Daoy (cell line): ENCODE measurements around the gene GABRB1. TPM values are rescaled to one million over a fixed set of nuclear protein-coding genes. Genes with fewer than 3 reads are reported as not detected.

Experiments used
- DNase-seq: peaks from one replicate; pipeline ENCODE4 v3.0.0-alpha.2; 2015; ENCODE audit warnings: low read depth
- total RNA-seq: library from RNA; depleted of rRNA; stranded (reverse); fragments of >200 nt; shearing (Covaris generic); gene quantifications from 2 replicates; pipeline ENCODE4 v1.2.3, GENCODE V29; 2014

GABRB1 gene
- total RNA-seq, 1 experiment from 2014 or later, result 3.3 TPM

DNA sequence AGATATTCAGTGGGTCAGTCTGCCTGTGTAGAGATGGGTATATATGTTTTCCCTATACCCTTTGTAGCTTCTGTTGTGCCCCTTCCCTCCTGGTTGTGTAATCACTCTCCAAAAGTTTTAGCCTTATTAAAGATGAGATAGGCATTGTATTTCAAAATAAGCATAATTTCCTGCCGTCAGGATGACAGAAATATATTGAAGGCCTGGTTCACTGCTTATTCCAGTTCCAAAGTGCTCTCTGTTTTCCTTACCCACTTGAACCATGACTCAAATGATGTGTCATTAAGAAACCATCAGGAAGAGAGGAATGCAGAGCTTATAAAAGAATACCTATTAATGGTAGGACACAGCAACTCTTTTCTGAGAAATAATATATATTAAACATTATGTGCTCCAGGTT, 178.5 kb downstream of the GABRB1 start:
- DNase-seq, result peak; percentile 52

DNA sequence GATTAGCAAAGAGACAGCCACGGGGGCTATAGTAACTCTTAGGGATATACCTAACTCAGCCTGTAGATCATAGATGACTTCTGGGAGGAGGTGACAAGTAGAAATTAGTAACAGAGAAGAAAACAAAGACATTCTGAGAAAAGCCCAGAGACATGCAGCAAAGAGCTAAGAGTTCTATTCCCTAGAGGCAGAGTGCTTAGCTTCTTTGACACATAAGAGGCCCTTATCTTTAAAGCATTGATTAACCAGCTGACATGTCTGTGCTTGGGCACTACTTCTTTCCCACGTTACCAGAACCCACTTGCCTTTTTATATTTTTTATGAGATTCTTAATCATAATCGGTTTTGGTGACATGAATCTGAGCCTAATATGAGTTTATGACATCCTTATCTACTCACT, 179.5 kb downstream of the GABRB1 start:
- DNase-seq, result no peak

DNA sequence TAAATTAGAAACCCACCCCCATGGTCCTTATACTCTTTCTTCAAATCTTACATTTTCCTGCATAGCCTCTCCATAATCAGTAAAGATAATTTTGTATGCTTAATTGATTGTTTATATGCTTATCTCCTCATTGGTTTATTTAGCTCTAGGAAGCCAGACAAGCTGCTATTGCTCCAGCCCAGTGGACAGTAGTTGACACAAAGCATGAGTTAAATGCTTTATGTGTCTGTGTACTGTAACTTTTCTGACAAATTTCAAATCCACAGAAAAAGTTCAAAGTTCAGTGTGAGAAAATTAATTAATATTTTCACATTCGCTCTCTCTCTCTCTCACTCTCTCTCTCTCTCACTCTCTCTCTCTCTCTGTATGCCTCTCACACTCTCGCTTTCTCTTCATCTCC, 181.7 kb downstream of the GABRB1 start:
- no peak for DNase-seq

DNA sequence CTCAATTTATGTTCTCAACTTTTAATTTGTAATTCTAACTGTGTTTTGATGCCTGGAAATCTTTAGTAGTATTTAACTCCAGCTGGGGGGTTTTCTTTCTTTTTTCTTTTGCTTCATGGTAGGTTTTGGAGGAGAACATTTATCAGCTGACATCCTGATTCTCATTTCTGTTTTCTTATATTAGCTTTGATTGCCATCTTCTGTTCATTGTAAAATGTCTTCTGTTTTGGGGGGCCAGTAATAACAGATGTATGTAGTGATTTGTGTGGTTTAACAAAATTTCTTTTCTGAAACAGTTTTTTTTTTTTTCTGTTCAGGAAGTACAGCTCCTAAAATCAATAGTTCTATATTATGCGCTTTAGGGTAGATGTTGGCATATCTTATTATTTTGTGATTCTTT, 182.2 kb downstream of the GABRB1 start:
- DNase-seq, result no peak

DNA sequence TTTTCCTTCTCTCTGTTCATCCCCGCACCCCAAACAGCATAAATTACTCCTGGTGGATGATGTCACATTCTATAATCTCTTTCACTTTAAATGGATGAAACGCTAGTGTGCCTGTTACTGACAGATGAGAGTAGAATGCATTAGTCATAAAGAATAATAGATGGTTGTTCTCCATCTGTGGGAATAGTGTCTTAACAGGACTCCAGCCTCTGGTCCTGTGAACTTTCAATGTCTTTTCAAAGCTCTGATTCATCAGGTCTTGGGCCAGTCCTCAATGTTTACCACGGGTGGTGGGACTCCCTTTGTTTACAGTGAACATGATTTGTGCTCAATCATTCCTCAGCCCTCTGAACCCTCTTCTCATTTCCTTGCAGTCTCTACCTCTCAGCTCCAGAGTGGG, 182.6 kb downstream of the GABRB1 start:
- peak; percentile 55 for DNase-seq

DNA sequence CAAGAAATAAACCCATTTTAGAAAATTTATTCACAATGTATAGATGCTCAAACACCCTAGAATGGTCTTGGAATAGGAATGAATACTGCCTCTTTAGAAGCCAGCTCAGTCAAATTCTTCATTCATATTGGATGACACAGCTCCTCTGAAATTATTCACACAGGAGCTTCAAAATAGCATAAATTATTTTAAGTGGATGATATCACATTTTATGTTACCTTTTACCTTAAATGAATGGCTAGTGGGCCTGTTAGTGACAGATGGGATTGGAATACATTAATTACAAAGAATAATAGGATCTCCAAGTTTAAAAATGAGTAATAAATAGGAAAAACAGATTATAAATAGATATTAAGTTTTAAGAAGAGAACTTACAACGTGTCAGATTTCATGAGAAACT, 184.4 kb downstream of the GABRB1 start:
- no peak for DNase-seq

DNA sequence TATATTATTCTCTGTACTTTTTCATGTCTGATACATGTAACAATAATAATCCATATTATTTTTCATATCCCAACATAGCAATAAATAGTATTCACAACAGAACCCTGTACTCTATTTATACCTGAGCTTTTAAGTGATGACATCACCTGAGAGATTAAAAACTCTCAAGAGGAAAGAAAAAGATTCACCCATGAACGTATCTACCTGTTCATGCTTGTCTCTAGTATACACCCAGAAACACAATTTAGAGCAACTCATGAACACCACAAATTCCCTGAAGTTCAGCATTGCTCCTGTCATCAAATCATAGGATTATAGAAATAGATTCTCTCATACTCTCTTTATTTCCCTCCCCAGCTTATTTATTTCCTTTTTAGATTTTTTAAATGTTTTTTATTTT, 185.9 kb downstream of the GABRB1 start:
- no peak for DNase-seq

DNA sequence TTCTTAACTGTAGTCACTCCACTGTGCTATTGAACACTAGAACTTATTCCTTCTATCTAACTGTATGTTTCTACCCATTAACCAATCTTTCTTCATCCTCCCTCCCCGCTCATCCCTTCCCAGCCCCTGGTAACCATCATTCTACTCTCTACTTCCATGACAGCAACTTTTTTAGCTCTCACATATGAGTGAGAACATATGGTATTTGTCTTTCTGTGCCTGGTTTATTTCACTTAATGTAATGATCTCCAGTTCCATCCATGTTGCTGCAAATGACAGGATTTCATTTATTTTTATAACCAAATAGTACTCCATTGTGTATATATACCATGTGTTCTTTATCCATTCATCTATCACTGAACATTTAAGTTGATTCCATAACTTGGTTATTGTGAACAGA, 186.5 kb downstream of the GABRB1 start:
- DNase-seq, result no peak

DNA sequence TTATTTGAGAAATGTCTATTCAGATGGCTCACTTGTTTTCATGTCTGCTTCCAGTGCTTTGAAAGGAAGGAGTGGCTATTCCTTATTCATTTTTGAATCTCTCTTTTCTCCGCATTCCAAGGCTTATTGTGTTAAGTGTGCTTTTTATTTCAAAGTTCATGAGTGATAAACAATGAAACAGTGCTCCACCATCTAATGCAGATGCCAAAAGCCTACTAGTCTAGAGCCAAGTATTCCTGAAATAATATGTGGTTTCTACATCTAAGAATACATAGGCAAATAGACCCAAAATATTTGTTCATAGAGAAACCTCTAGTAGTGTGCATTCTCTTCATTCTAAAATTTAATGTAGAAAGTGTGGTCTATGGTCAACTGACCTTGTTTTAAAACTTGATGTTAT, 187.3 kb downstream of the GABRB1 start:
- DNase-seq, result no peak

DNA sequence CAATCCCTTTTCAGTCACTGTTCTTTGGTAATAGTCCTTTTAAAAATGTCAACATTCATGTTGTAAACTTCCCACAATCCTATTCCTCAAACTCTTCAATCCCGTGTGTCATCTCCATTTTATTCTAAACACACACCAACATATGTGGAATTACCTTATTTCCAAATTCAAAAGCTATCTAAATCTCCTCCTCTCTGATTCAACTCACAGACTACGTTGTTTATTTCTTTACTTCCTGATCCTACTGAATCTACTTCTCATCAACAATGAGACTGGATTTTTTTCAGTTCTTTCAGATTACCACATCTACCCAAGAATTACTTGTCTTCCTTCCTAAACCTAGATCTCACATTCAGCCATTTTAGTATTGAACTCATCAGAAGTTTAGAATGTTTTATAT, 188.2 kb downstream of the GABRB1 start:
- no peak for DNase-seq

DNA sequence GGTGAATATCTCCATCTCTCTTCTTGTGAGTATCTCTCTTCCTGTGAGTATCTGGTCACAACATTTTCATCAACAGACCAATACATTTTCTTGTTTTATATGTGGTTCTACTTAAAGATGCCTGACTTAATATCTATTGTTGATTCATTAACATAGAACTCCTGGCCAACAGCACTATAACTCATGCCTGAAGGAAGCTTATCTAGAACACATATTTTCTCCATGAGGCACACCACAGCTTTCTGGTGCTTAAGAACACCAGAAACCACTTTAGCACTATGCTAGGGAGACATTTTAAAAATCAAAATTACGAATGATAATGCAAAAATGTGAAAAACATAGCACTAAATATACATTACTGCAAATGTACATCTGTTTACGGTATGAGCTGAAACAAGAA, 190.4 kb downstream of the GABRB1 start:
- peak; percentile 15 for DNase-seq

DNA sequence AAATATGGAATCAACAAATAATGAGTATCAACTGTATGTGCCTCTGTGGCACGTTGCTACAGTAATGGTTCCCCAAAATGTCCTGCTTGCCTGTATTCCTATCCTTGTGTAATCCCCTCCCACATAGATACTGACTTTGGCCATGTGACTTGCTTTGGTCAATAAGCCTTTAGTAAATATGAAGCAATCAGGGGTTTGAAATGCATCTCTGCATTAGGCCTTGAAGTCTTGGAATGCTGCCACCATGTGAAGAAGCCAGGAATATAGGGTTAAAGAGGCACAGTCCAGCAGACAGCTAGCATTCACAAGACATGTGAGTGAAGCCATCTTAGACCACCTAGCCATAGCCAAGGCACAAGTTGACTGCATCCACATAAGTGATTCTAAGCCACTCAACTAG, 190.9 kb downstream of the GABRB1 start:
- no peak for DNase-seq

DNA sequence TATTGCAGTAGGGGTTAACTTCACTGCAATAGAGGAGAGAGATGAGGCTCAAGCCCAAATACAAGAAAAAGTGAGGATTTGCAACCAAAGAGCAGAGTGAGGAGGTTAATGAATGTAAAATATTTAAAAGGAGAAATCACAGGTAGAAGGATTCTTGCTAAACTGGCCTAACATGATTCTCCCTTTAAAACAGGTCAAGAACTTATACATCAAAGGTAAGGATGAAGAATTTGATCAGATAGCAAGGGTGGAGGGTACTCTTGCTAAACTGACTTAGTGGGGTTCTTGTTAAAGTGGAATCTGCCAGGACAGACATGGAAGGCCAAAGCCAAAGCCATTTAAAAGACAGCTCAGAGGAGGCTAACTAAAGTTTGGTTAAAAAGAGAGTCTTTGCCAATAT, 193.0 kb downstream of the GABRB1 start:
- DNase-seq, result no peak

DNA sequence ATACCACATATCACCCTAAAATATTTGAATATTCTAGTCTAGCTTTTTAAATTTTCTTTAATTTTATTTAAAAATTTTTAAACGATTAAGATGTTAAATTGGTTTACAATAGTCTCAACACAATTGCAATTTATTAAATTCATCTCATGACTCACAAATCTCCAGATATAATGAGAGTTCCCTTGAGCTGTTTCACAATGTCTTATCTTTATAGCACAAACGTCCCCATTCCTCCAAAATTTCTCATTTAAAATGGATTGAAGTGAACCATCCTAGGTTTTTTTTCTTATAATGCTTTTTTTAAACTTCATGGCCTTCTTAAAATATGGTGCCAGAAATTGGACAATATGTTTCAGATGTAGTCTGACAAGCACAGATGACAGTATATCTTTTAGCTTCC, 204.4 kb downstream of the GABRB1 start:
- no peak for DNase-seq

DNA sequence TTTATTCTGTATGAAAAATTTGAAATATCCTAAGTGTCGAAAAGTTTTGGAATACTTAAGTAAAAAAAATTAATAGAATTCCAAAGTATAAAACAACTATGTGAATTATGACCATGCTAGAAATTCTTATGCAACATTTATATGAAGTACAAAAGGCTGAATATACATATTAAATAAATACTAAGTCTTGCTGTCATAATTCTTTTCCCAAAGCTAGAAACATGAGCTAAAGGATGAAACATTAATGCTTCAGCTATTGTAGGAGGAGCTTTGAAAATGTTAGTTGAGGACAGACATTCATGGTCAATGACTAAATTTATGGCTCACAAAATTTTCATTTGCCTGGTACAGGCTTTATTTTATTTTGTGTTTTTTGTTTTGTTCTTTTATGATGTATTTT, 207.3 kb downstream of the GABRB1 start:
- no peak for DNase-seq

DNA sequence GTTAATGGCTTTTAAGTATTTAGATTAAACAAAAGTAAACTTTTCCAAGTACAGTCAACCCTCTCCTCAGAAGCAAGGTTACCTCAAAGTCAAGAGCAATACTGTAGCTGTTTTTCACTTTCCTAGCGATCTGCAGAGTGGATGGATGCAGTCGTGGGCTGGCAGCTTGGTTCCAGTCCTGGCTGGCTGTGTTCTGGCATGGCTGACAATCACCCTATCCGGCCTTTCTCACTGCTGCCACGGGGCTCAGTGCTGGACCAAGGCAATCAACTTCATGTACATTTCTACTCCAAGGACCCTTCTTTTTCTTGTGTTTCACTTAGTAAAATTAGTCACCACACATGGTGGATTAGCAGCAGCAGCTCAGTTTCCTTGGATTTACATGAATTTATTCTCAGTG, 208.3 kb downstream of the GABRB1 start:
- no peak for DNase-seq

DNA sequence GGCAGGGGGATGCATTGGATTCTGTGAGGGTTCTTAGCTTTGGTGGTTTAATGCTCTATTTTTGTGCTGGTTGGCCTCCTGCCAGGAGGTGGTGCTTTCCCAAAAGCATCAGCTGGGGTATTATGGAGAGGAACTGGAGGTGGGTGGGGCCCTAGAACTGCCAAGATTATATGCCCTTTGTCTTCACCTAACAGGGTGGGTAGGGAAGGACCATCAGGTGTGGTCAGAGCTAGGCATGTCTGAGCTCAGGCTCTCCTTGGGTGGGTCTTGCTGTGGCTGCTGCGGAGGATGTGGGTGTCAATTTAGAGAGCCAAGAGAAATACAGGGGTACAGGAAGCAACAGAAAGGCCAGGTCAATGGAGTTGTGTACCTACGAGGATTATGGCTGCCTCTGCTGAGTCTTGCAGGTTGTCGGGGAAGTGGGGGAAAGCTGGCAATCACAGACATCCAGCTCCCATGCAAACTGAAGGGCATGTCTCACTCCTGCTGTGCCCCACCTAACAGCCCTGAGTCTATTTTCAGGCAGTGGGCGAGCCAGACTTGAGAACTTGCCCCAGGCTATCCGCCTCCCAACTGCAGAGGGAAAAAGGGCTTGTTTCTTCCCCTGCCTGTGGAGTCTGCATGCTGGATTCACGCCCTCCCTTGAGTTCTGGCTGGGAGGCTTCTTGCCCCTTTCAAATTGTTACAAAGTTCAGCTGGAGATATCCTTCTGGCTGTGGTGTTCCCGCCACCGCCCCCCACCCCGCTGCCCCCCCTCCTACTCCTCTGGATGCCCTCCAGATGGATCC, 220.2 kb downstream of the GABRB1 start:
- no peak for DNase-seq

DNA sequence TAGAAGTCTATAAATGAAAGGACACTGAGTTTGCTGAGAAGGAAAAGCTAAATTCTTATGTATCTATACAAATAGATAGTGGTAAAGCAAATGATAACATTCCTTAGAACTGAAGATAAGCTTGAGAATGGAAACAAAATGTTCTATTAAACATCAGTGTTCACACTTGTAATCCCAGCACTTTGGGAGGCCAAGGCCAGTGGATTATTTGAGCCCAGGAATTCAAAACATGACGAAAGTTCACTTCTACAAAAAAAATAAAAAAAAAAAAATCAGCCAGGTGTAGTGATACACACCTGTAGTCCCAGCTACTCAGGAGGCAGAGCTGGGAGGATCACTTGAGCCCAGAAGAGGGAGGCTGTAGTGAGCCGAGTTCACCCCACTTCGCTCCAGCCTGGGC, 232.4 kb downstream of the GABRB1 start:
- DNase-seq, result no peak

DNA sequence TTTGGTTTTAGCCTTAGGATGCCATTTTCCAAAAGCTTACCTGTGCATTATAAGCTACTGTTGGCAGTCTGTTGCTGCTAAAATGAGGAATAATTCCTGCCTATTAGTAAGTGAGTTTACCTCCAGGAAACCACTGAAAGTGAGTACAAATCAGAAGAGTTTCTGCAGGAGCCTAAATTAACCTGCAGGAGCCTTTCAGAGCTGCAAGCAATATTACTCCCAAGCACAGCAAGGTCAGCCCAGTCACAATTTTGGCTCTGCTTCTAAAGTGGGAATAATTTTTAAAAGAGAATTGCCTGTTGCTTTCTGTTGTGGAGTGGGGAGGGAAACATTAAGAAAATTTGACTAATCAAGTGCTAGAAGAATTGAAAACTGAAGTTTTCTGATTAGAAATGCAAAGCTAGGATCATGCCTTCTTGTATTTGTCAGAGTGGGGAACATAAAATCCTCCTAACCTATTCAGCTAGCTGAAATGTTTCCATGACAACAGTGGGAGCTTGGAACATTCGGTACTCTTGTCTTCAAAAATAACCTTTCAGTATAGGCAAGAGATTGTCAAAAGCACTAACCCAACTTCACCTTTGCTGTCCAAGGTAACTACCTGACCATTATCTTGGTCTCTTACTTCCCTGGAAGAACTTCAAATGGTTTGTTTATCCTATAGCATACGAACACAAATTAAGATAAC, 239.0 kb downstream of the GABRB1 start:
- no peak for DNase-seq

DNA sequence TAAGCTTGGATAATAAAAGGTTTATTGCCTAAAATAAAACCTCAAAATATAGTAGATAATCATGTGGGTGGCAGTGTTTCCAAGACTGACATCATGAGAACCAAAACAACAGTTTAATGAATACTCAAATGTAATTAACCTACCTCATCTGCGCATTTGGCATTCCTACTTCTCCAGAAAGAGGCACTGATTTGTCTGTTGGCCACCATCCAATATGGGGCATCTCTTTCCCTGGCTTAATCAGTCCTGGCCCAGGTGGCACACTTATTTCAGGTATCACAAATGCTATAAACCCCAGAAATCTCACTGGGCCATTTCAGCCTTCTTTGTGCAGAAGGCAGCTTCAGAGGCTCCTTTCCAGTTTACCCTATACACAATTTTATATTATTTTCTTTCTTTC, 239.9 kb downstream of the GABRB1 start:
- DNase-seq, result no peak

DNA sequence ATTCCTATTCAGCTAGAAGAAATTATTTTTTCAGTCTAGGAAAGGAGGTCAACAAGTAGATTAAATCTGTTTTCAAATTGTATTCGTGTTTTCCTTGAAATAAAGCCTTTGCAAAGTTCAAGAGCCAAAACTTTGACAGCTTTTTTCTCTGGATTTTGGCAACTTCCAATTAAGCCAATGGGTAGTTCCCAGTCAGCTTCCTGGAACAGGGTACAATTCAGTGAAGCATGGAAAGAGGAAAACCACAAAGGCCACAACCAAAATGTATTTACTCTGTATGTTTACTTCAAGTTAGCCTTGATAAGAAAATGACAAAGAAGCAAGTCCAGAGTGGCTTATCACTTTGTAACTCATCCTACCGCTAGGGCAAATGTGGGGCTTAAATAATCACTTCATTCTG, 243.5 kb downstream of the GABRB1 start:
- no peak for DNase-seq

DNA sequence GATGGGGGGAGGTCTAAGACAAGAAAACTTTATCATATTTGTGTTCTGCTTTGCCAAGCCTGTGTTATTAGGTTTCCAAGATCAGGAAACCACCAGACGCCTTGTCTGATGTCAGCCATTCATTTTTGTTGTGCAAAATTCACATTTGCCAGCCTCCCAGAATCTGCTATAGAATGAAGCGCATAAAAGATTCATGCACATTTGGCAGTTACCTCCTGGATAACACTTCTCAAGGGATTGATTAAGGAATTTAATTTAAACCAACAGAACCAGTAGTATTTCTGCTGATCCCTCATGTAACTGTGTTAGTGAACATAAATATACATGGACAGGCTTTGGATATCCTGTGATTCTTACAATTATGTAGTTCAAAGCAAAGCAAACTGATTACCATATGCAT, 244.2 kb downstream of the GABRB1 start:
- no peak for DNase-seq

DNA sequence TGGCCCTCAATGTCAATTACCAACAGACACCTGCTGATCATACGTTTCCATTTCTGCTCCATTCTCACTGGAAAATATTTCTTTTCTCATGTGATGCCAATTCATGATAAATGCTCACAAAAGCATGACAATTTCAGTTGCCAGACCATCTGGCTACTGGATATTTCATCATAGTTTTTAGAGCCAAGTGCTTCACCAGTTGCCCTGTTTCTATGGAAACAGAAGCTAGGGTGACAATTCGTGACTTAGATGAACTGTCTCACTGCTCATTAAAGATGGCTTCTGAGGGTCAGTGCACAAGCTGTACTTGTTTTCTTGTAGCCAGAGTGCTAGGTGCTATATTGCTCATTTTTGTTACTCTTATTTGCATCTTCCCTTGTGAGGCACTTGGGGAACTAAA, 247.3 kb downstream of the GABRB1 start:
- DNase-seq, result no peak

DNA sequence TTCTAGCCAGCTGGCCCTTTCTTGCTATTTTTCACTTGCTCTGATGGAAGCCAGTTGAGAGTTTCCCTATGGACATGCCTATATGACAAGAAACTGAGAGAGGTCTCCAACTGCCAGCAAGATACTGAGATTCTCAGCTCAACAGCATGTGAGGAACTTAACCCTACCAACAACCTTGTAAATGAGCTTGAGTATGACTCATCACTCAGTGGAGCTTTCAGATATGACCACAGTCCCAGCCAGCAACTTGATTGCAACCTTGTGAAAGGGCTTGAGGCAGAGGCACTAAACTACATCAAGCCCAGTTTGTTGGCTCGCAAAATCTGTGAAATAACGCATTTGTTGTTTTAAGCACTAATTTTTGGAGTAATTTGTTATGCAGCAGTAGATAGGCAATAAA, 256.4 kb downstream of the GABRB1 start:
- peak; percentile 21 for DNase-seq
